ENCODE measurements around the gene GALNT7. TPM values are rescaled to one million over a fixed set of nuclear protein-coding genes. Genes with fewer than 3 reads are reported as not detected.
A peak's percentile ranks its signal among the peaks of the same experiment; 100 is the strongest.

GALNT7 gene
- total RNA-seq, 2 donors from 2014 or later = 17.3 to 19.4 TPM

- H3K9me3 Mint-ChIP-seq = no peaks in the 10 kb centered on the region
- no peaks in the 10 kb centered on the region for H3K27me3 Mint-ChIP-seq
- H3K4me3 Mint-ChIP-seq = no peak overlapping the region
- no peaks in the 10 kb centered on the region for H3K36me3 Mint-ChIP-seq
- H3K4me1 Mint-ChIP-seq (ENCODE audit: low read depth in 2 of 2) = peaks cover 7 to 10% of the 10 kb centered on the region in 2 donors
- DNase-seq (ENCODE audit: low spot score) (no peak), ATAC-seq (no peak)
- no peak overlapping the region for H3K27ac Mint-ChIP-seq
These were observed 125.8 kb downstream of the GALNT7 start for GRCh38 chr4:173294444-173294843.

GRCh38 chr4:173301518-173302201 is 133.0 kb downstream of the GALNT7 start:
- DNase-seq (ENCODE audit: low spot score) (no peak), ATAC-seq (peak in 1 of 2 donors; percentile 44)
- no peaks in the 10 kb centered on the region for H3K9me3 Mint-ChIP-seq
- no peak overlapping the region for H3K4me3 Mint-ChIP-seq
- H3K27me3 Mint-ChIP-seq = no peaks in the 10 kb centered on the region
- peaks cover 13% of the 10 kb centered on the region for H3K36me3 Mint-ChIP-seq
- no peak overlapping the region for H3K27ac Mint-ChIP-seq
- H3K4me1 Mint-ChIP-seq (ENCODE audit: low read depth in 2 of 2) = peaks cover 2 to 6% of the 10 kb centered on the region in 2 donors

- Mint-ChIP-seq H3K4me3 (no peak overlapping the region), H3K27ac (no peak overlapping the region), H3K36me3 (peaks cover 13% of the 10 kb centered on the region), H3K9me3 (no peaks in the 10 kb centered on the region), H3K27me3 (no peaks in the 10 kb centered on the region), H3K4me1 (ENCODE audit: low read depth in 2 of 2) (no peaks in the 10 kb centered on the region)
- ATAC-seq (no peak), DNase-seq (ENCODE audit: low spot score) (no peak)
These were observed 139.2 kb downstream of the GALNT7 start for GRCh38 chr4:173307778-173308177.

GRCh38 chr4:173311368-173311767 is 142.8 kb downstream of the GALNT7 start:
- H3K4me1 Mint-ChIP-seq (ENCODE audit: low read depth in 2 of 2) = no peaks in the 10 kb centered on the region
- no peaks in the 10 kb centered on the region for H3K9me3 Mint-ChIP-seq
- no peaks in the 10 kb centered on the region for H3K27me3 Mint-ChIP-seq

GRCh38 chr4:173314715-173315114 is 146.1 kb downstream of the GALNT7 start:
- H3K4me3 Mint-ChIP-seq = no peak overlapping the region
- no peaks in the 10 kb centered on the region for H3K27me3 Mint-ChIP-seq
- H3K9me3 Mint-ChIP-seq = no peaks in the 10 kb centered on the region
- H3K4me1 Mint-ChIP-seq (ENCODE audit: low read depth in 2 of 2) = no peaks in the 10 kb centered on the region
- no peak for ATAC-seq
- H3K36me3 Mint-ChIP-seq = no peaks in the 10 kb centered on the region
- H3K27ac Mint-ChIP-seq = no peak overlapping the region
- DNase-seq (ENCODE audit: low spot score) = no peak

More at GRCh38 chr4:173311368-173311767, 142.8 kb downstream of the GALNT7 start:
- Mint-ChIP-seq H3K27ac (no peak overlapping the region), H3K4me3 (no peak overlapping the region), H3K36me3 (peaks cover 1% of the 10 kb centered on the region)
- DNase-seq (ENCODE audit: low spot score) = no peak
- ATAC-seq = no peak

- Mint-ChIP-seq H3K9me3 (no peaks in the 10 kb centered on the region), H3K4me3 (no peak overlapping the region), H3K4me1 (ENCODE audit: low read depth in 2 of 2) (no peaks in the 10 kb centered on the region), H3K27ac (no peak overlapping the region), H3K27me3 (no peaks in the 10 kb centered on the region), H3K36me3 (peaks cover 3% of the 10 kb centered on the region)
- ATAC-seq (peak in 1 of 2 donors; percentile 53), DNase-seq (ENCODE audit: low spot score) (no peak)
These were observed 147.4 kb downstream of the GALNT7 start for GRCh38 chr4:173316060-173316459.

GRCh38 chr4:173317004-173317403 is 148.4 kb downstream of the GALNT7 start:
- DNase-seq (ENCODE audit: low spot score) (no peak), ATAC-seq (no peak)
- peaks cover 5% of the 10 kb centered on the region for H3K36me3 Mint-ChIP-seq
- no peaks in the 10 kb centered on the region for H3K27me3 Mint-ChIP-seq
- no peaks in the 10 kb centered on the region for H3K9me3 Mint-ChIP-seq
- H3K4me3 Mint-ChIP-seq = no peak overlapping the region
- no peaks in the 10 kb centered on the region for H3K4me1 Mint-ChIP-seq (ENCODE audit: low read depth in 2 of 2)
- H3K27ac Mint-ChIP-seq = no peak overlapping the region

- DNase-seq (ENCODE audit: low spot score) (no peak), ATAC-seq (no peak)
- Mint-ChIP-seq H3K27me3 (no peaks in the 10 kb centered on the region), H3K36me3 (peaks cover 5% of the 10 kb centered on the region), H3K27ac (no peak overlapping the region), H3K4me1 (ENCODE audit: low read depth in 2 of 2) (no peaks in the 10 kb centered on the region), H3K9me3 (no peaks in the 10 kb centered on the region), H3K4me3 (no peak overlapping the region)
These were observed 149.6 kb downstream of the GALNT7 start for GRCh38 chr4:173318240-173318639.

- ATAC-seq = no peak
- H3K36me3 Mint-ChIP-seq = peaks cover 5% of the 10 kb centered on the region
- no peak overlapping the region for H3K4me3 Mint-ChIP-seq
- DNase-seq (ENCODE audit: low spot score) = no peak
- H3K27me3 Mint-ChIP-seq = no peaks in the 10 kb centered on the region
- no peak overlapping the region for H3K27ac Mint-ChIP-seq
- H3K4me1 Mint-ChIP-seq (ENCODE audit: low read depth in 2 of 2) = no peaks in the 10 kb centered on the region
- no peaks in the 10 kb centered on the region for H3K9me3 Mint-ChIP-seq
These were observed 150.1 kb downstream of the GALNT7 start for GRCh38 chr4:173318648-173319211.

- DNase-seq (ENCODE audit: low spot score) (no peak), ATAC-seq (no peak)
- Mint-ChIP-seq H3K4me1 (ENCODE audit: low read depth in 2 of 2) (no peaks in the 10 kb centered on the region), H3K4me3 (no peak overlapping the region), H3K9me3 (no peaks in the 10 kb centered on the region), H3K27me3 (no peaks in the 10 kb centered on the region), H3K27ac (no peak overlapping the region), H3K36me3 (peaks cover 5% of the 10 kb centered on the region)
These were observed 151.1 kb downstream of the GALNT7 start for GRCh38 chr4:173319696-173320095.

- Mint-ChIP-seq H3K27me3 (no peaks in the 10 kb centered on the region), H3K9me3 (no peaks in the 10 kb centered on the region), H3K36me3 (peaks cover 5% of the 10 kb centered on the region), H3K4me1 (ENCODE audit: low read depth in 2 of 2) (no peaks in the 10 kb centered on the region), H3K27ac (no peak overlapping the region), H3K4me3 (no peak overlapping the region)
- DNase-seq (ENCODE audit: low spot score) (no peak), ATAC-seq (no peak)
These were observed 156.6 kb downstream of the GALNT7 start for GRCh38 chr4:173325007-173325736.

GRCh38 chr4:173328236-173328901 is 159.8 kb downstream of the GALNT7 start:
- no peaks in the 10 kb centered on the region for H3K9me3 Mint-ChIP-seq
- ATAC-seq = no peak
- H3K4me3 Mint-ChIP-seq = no peak overlapping the region
- H3K36me3 Mint-ChIP-seq = peaks cover 17% of the 10 kb centered on the region
- no peaks in the 10 kb centered on the region for H3K27me3 Mint-ChIP-seq
- peaks cover 14 to 16% of the 10 kb centered on the region in 2 donors for H3K4me1 Mint-ChIP-seq (ENCODE audit: low read depth in 2 of 2)
- no peak overlapping the region for H3K27ac Mint-ChIP-seq
- DNase-seq (ENCODE audit: low spot score) = no peak

- Mint-ChIP-seq H3K27ac (peak overlapping the region in 1 of 2 donors; percentile 37), H3K4me3 (no peak overlapping the region), H3K4me1 (ENCODE audit: low read depth in 2 of 2) (peaks cover 26 to 29% of the 10 kb centered on the region in 2 donors), H3K9me3 (no peaks in the 10 kb centered on the region), H3K36me3 (peaks cover 23% of the 10 kb centered on the region), H3K27me3 (no peaks in the 10 kb centered on the region)
- ATAC-seq (no peak), DNase-seq (ENCODE audit: low spot score) (no peak)
These were observed 162.0 kb downstream of the GALNT7 start for GRCh38 chr4:173330590-173330989.
